GM23338 (cell line): ENCODE data around the gene EMID1.

ENCODE experiments used
- CREB1 ChIP-seq: fragments of 250-450 bp; sonication (Bioruptor Pico); IDR thresholded peaks from 2 replicates; pipeline ENCODE4 v1.5.0; 2020; ENCODE audit warnings: low read depth, mild to moderate bottlenecking, moderate library complexity
- CTCF ChIP-seq, 2 experiments: fragments of 200-600 bp in 1 of 2; sonication (generic) in 1 of 2; conservative IDR thresholded peaks; 2 replicates each; pipeline versions ENCODE4 v1.5.1 to v1.6.1; 2016 to 2017; ENCODE audit warnings: antibody characterized with exemption in 2 of 2, low read depth in 2 of 2, mild to moderate bottlenecking in 2 of 2, moderate library complexity in 1 of 2
- EZH2 ChIP-seq: fragments of 200-600 bp; sonication (generic); IDR thresholded peaks from one replicate; pipeline ENCODE4 v1.8.0; 2017; ENCODE audit warnings: antibody characterized with exemption, mild to moderate bottlenecking, low read depth; ENCODE audit not compliant: unreplicated experiment
- EZH2phosphoT487 ChIP-seq: fragments of 200-600 bp; sonication (generic); IDR thresholded peaks from one replicate; pipeline ENCODE4 v1.8.1; 2018; ENCODE audit warnings: antibody characterized with exemption; ENCODE audit not compliant: unreplicated experiment
- JUNB ChIP-seq: IDR thresholded peaks from one replicate; pipeline ENCODE4 v1.6.1; 2016; ENCODE audit warnings: antibody characterized with exemption; ENCODE audit not compliant: unreplicated experiment
- POLR2AphosphoS5 ChIP-seq: IDR thresholded peaks from 2 replicates; pipeline ENCODE4 v1.6.1; 2016; ENCODE audit warnings: antibody characterized with exemption, low read depth
- ZNF114 ChIP-seq: fragments of 250-450 bp; sonication (Bioruptor Pico); IDR thresholded peaks from 2 replicates; pipeline ENCODE4 v1.5.0; 2020; ENCODE audit warnings: mild to moderate bottlenecking, moderate library complexity
- TF ChIP-seq, protein P1 (sequence below): IDR thresholded peaks from one replicate; pipeline ENCODE4 v1.6.1; 2018; ENCODE audit warnings: antibody characterized with exemption; ENCODE audit not compliant: unreplicated experiment
- TF ChIP-seq, protein P2 (sequence below): fragments of 250-450 bp; sonication (Bioruptor Pico); IDR thresholded peaks from 2 replicates; pipeline ENCODE4 v1.5.0; 2020; ENCODE audit warnings: mild to moderate bottlenecking, moderate library complexity
- TF ChIP-seq, protein P3 (sequence below): IDR thresholded peaks from 2 replicates; pipeline ENCODE4 v1.6.1; 2016; ENCODE audit warnings: antibody characterized with exemption

GRCh38 chr22:29207562-29208501 lies 2.1 kb downstream of the EMID1 start:
- TF ChIP-seq CTCF (conservative IDR thresholded peaks at IDR 0.05; ENCODE audit: low read depth in 2 of 2) (no peak), EZH2 (no peak), JUNB (no peak), POLR2AphosphoS5 (no peak), CREB1 (CRISPR knock-in tag) (no peak), EZH2phosphoT487 (no peak), ZNF114 (CRISPR knock-in tag) (no peak)
- TF ChIP-seq, protein P1, sequence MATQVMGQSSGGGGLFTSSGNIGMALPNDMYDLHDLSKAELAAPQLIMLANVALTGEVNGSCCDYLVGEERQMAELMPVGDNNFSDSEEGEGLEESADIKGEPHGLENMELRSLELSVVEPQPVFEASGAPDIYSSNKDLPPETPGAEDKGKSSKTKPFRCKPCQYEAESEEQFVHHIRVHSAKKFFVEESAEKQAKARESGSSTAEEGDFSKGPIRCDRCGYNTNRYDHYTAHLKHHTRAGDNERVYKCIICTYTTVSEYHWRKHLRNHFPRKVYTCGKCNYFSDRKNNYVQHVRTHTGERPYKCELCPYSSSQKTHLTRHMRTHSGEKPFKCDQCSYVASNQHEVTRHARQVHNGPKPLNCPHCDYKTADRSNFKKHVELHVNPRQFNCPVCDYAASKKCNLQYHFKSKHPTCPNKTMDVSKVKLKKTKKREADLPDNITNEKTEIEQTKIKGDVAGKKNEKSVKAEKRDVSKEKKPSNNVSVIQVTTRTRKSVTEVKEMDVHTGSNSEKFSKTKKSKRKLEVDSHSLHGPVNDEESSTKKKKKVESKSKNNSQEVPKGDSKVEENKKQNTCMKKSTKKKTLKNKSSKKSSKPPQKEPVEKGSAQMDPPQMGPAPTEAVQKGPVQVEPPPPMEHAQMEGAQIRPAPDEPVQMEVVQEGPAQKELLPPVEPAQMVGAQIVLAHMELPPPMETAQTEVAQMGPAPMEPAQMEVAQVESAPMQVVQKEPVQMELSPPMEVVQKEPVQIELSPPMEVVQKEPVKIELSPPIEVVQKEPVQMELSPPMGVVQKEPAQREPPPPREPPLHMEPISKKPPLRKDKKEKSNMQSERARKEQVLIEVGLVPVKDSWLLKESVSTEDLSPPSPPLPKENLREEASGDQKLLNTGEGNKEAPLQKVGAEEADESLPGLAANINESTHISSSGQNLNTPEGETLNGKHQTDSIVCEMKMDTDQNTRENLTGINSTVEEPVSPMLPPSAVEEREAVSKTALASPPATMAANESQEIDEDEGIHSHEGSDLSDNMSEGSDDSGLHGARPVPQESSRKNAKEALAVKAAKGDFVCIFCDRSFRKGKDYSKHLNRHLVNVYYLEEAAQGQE: no peak
- TF ChIP-seq, protein P2, sequence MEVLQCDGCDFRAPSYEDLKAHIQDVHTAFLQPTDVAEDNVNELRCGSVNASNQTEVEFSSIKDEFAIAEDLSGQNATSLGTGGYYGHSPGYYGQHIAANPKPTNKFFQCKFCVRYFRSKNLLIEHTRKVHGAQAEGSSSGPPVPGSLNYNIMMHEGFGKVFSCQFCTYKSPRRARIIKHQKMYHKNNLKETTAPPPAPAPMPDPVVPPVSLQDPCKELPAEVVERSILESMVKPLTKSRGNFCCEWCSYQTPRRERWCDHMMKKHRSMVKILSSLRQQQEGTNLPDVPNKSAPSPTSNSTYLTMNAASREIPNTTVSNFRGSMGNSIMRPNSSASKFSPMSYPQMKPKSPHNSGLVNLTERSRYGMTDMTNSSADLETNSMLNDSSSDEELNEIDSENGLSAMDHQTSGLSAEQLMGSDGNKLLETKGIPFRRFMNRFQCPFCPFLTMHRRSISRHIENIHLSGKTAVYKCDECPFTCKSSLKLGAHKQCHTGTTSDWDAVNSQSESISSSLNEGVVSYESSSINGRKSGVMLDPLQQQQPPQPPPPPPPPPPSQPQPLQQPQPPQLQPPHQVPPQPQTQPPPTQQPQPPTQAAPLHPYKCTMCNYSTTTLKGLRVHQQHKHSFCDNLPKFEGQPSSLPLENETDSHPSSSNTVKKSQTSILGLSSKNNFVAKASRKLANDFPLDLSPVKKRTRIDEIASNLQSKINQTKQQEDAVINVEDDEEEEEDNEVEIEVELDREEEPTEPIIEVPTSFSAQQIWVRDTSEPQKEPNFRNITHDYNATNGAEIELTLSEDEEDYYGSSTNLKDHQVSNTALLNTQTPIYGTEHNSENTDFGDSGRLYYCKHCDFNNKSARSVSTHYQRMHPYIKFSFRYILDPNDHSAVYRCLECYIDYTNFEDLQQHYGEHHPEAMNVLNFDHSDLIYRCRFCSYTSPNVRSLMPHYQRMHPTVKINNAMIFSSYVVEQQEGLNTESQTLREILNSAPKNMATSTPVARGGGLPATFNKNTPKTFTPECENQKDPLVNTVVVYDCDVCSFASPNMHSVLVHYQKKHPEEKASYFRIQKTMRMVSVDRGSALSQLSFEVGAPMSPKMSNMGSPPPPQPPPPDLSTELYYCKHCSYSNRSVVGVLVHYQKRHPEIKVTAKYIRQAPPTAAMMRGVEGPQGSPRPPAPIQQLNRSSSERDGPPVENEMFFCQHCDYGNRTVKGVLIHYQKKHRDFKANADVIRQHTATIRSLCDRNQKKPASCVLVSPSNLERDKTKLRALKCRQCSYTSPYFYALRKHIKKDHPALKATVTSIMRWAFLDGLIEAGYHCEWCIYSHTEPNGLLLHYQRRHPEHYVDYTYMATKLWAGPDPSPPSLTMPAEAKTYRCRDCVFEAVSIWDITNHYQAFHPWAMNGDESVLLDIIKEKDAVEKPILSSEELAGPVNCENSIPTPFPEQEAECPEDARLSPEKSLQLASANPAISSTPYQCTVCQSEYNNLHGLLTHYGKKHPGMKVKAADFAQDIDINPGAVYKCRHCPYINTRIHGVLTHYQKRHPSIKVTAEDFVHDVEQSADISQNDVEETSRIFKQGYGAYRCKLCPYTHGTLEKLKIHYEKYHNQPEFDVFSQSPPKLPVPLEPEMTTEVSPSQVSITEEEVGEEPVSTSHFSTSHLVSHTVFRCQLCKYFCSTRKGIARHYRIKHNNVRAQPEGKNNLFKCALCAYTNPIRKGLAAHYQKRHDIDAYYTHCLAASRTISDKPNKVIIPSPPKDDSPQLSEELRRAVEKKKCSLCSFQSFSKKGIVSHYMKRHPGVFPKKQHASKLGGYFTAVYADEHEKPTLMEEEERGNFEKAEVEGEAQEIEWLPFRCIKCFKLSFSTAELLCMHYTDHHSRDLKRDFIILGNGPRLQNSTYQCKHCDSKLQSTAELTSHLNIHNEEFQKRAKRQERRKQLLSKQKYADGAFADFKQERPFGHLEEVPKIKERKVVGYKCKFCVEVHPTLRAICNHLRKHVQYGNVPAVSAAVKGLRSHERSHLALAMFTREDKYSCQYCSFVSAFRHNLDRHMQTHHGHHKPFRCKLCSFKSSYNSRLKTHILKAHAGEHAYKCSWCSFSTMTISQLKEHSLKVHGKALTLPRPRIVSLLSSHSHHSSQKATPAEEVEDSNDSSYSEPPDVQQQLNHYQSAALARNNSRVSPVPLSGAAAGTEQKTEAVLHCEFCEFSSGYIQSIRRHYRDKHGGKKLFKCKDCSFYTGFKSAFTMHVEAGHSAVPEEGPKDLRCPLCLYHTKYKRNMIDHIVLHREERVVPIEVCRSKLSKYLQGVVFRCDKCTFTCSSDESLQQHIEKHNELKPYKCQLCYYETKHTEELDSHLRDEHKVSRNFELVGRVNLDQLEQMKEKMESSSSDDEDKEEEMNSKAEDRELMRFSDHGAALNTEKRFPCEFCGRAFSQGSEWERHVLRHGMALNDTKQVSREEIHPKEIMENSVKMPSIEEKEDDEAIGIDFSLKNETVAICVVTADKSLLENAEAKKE (CRISPR knock-in tag): no peak
- TF ChIP-seq, protein P3, sequence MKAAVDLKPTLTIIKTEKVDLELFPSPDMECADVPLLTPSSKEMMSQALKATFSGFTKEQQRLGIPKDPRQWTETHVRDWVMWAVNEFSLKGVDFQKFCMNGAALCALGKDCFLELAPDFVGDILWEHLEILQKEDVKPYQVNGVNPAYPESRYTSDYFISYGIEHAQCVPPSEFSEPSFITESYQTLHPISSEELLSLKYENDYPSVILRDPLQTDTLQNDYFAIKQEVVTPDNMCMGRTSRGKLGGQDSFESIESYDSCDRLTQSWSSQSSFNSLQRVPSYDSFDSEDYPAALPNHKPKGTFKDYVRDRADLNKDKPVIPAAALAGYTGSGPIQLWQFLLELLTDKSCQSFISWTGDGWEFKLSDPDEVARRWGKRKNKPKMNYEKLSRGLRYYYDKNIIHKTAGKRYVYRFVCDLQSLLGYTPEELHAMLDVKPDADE: no peak
